HG03575 (cell line): Measurements from ENCODE around the gene TOGARAM1.

Experiments used
- ATAC-seq: cut with Tn5 transposase; IDR thresholded peaks from one replicate; pipeline ENCODE4 v1.9.1; 2021; ENCODE audit not compliant: unreplicated experiment, insufficient number of reproducible peaks, low FRiP score; ENCODE audit errors: extremely low read depth

The TOGARAM1 gene

DNA sequence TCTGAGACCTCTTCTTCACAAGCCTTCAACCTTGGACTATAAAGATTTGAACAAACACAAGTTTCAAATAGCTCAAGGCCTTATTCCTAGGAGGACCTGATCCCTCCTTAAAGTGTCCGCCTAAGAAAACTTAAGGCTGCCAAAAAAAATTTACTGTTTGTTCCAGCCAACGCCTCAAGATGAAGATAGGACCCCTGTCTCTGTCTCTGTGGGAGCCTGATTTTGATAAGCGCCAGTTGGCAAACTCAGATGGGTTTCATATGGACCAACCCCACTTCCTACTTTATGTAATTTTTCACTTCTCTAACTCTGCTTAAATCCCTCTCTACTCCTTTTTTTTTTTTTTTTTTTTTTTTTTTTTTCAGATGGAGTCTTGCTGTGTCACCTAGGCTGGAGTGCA, 161.3 kb downstream of the TOGARAM1 start:
- no peak for ATAC-seq
